Measurements from ENCODE around the gene GPAT3.

The GPAT3 gene

GRCh38 chr4:83644677-83645659, 109.1 kb downstream of the GPAT3 start:
- DNase-seq (ENCODE audit: low read depth in 2 of 2), result no peak

DNA sequence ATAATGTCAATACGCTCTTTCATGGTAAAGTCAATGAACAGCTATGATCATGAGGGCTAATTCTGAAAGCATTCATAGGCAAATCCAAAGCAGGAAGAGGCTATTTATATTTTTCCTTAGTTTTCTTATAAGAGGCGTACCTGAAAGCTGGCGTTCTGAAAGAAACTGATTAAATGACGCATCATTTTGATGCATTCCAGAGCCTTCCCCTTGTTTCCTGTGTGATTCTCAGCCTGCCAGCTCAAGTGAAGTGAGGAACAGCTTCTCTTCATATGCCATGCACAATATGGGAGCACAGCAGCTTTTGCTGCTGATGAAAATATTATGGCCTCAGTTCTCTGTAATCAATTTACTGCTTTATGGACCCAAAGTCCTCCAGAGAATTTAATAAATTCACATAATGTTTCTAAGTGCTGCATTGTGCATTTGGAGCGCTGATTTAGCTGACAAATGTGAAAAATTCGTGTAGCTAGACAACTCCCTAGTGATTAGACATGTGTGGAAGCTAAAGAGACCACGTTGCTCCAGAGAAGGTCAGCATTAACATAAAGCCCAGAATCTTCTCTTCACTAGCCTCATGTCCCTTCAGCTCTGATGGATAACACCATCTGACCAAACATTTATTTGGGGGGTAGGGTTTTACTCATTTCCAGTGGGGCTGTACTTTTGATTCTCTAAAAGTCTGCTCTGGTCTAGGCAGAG, 110.8 kb downstream of the GPAT3 start:
- DNase-seq (ENCODE audit: low read depth in 2 of 2), result no peak

DNA sequence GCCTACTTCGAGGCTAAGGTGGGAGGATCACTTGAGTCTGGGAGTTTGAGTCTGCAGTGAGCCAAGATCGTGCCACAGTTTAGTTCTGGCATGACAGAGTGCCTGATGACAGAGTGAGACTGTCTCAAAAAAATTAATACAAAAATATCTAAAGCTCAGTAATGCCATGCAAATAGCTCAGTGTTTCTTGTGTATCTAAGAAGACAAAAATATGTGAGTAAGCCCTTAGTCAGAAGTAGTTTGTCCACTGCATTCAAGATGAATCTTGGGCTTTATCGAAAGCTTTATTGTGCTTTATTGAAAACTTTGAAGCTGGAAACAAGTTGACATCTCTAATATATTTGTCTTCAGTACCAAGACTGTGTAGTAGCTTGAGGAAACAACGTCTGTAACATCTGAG, 115.9 kb downstream of the GPAT3 start:
- no peak for DNase-seq (ENCODE audit: low read depth in 2 of 2)

Measured in stimulated activated CD4-positive, alpha-beta T cell treated with anti-CD3 and anti-CD28 coated beads, Interleukin-12 subunit alpha, Interleukin-12 subunit beta, amount 100 ng/mL, for 24 hours (primary cell).